Measurements from ENCODE around the gene DOCK9.

The DOCK9 gene

GRCh38 chr13:98947925-98948324 is 29.9 kb downstream of the DOCK9 start:
- DNase-seq (ENCODE audit: low spot score), result no peak

- no peak for DNase-seq (ENCODE audit: low spot score)
These were observed 31.8 kb downstream of the DOCK9 start for GRCh38 chr13:98945863-98946605.

GRCh38 chr13:98944336-98944735 is 33.5 kb downstream of the DOCK9 start:
- no peak for DNase-seq (ENCODE audit: low spot score)

- DNase-seq (ENCODE audit: low spot score), result no peak
These were observed 34.9 kb downstream of the DOCK9 start for GRCh38 chr13:98942997-98943396.

GRCh38 chr13:98942485-98942884 is 35.4 kb downstream of the DOCK9 start:
- DNase-seq (ENCODE audit: low spot score), result no peak

GRCh38 chr13:98941536-98941935 is 36.3 kb downstream of the DOCK9 start:
- no peak for DNase-seq (ENCODE audit: low spot score)

- no peak for DNase-seq (ENCODE audit: low spot score)
These were observed 36.7 kb downstream of the DOCK9 start for GRCh38 chr13:98941126-98941525.

GRCh38 chr13:98940325-98941001 is 37.4 kb downstream of the DOCK9 start:
- DNase-seq (ENCODE audit: low spot score), result no peak

GRCh38 chr13:98939660-98940191 is 38.1 kb downstream of the DOCK9 start:
- no peak for DNase-seq (ENCODE audit: low spot score)

- no peak for DNase-seq (ENCODE audit: low spot score)
These were observed 39.1 kb downstream of the DOCK9 start for GRCh38 chr13:98938801-98939200.

- DNase-seq (ENCODE audit: low spot score), result no peak
These were observed 39.9 kb downstream of the DOCK9 start for GRCh38 chr13:98937911-98938381.

GRCh38 chr13:98934243-98934642 is 43.6 kb downstream of the DOCK9 start:
- DNase-seq (ENCODE audit: low spot score), result no peak

GRCh38 chr13:98930151-98930591 is 47.7 kb downstream of the DOCK9 start:
- peak; percentile 78 for DNase-seq (ENCODE audit: low spot score)

GRCh38 chr13:98927951-98928927 is 49.6 kb downstream of the DOCK9 start:
- DNase-seq (ENCODE audit: low spot score), result no peak

- no peak for DNase-seq (ENCODE audit: low spot score)
These were observed 51.9 kb downstream of the DOCK9 start for GRCh38 chr13:98925949-98926348.

- no peak for DNase-seq (ENCODE audit: low spot score)
These were observed 54.0 kb downstream of the DOCK9 start for GRCh38 chr13:98923641-98924397.

GRCh38 chr13:98922306-98922705 is 55.6 kb downstream of the DOCK9 start:
- DNase-seq (ENCODE audit: low spot score), result no peak

GRCh38 chr13:98921786-98922185 is 56.1 kb downstream of the DOCK9 start:
- DNase-seq (ENCODE audit: low spot score), result no peak

- DNase-seq (ENCODE audit: low spot score), result no peak
These were observed 56.8 kb downstream of the DOCK9 start for GRCh38 chr13:98921015-98921580.

- DNase-seq (ENCODE audit: low spot score), result no peak
These were observed 58.3 kb downstream of the DOCK9 start for GRCh38 chr13:98919566-98919965.

GRCh38 chr13:98918771-98919170 is 59.1 kb downstream of the DOCK9 start:
- DNase-seq (ENCODE audit: low spot score), result no peak
